ENCODE data around the gene SMG6. TPM values are rescaled to one million over a fixed set of nuclear protein-coding genes. Genes with fewer than 3 reads are reported as not detected.

SMG6 gene
- total RNA-seq, 1 donor from 2014 or later, result 39.7 TPM

GRCh38 chr17:2123375-2124251, 180.0 kb downstream of the SMG6 start:
- Mint-ChIP-seq H3K4me3 (ENCODE audit: unreplicated experiment) (no peak overlapping the region), H3K27ac (ENCODE audit: unreplicated experiment) (peak overlapping the region; percentile 76), H3K4me1 (ENCODE audit: low read depth, unreplicated experiment) (peaks cover 23% of the 10 kb centered on the region), H3K36me3 (ENCODE audit: low read depth, unreplicated experiment) (peaks cover 9% of the 10 kb centered on the region), H3K9me3 (ENCODE audit: unreplicated experiment) (no peaks in the 10 kb centered on the region), H3K27me3 (ENCODE audit: low read depth, unreplicated experiment) (no peaks in the 10 kb centered on the region)
- Histone ChIP-seq H3K4me3 (ENCODE audit: insufficient read depth, low read depth, low read length) (peak overlapping the region; percentile 35), H3K27ac (ENCODE audit: low read depth, low read length) (peak overlapping the region; percentile 79), H3K27me3 (ENCODE audit: insufficient read depth, low read length) (no peaks in the 10 kb centered on the region), H3K4me2 (ENCODE audit: low read length) (peak overlapping the region; percentile 36), H3K4me1 (ENCODE audit: insufficient read depth, low read length) (peaks cover 34% of the 10 kb centered on the region), H2AFZ (ENCODE audit: low read depth, low read length) (no peak overlapping the region), H3K9me3 (ENCODE audit: insufficient read depth, low read depth, low read length) (no peaks in the 10 kb centered on the region), H3K9ac (ENCODE audit: low read length) (peak overlapping the region; percentile 58), H4K20me1 (ENCODE audit: insufficient read depth, low read length) (no peaks in the 10 kb centered on the region), H3K79me2 (ENCODE audit: insufficient read depth, low read length) (peaks cover 5% of the 10 kb centered on the region), H3K36me3 (ENCODE audit: insufficient read depth, low read length) (peaks cover 10% of the 10 kb centered on the region)
- peak; percentile 52 for DNase-seq (ENCODE audit: low read depth)
- no peak for FAIRE-seq
- TF ChIP-seq CTCF (IDR thresholded peaks at IDR 0.05; ENCODE audit: insufficient read depth, low read depth, low read length) (no peak), EZH2 (IDR thresholded peaks at IDR 0.05; ENCODE audit: insufficient read depth, low read length) (no peak)

- Histone ChIP-seq H3K27me3 (ENCODE audit: insufficient read depth, low read length) (no peaks in the 10 kb centered on the region), H3K27ac (ENCODE audit: low read depth, low read length) (peak overlapping the region; percentile 79), H3K4me1 (ENCODE audit: insufficient read depth, low read length) (peaks cover 39% of the 10 kb centered on the region), H3K36me3 (ENCODE audit: insufficient read depth, low read length) (peaks cover 8% of the 10 kb centered on the region), H3K9me3 (ENCODE audit: insufficient read depth, low read depth, low read length) (no peaks in the 10 kb centered on the region), H4K20me1 (ENCODE audit: insufficient read depth, low read length) (no peaks in the 10 kb centered on the region), H2AFZ (ENCODE audit: low read depth, low read length) (no peak overlapping the region), H3K79me2 (ENCODE audit: insufficient read depth, low read length) (peaks cover 3% of the 10 kb centered on the region), H3K9ac (ENCODE audit: low read length) (peak overlapping the region; percentile 58), H3K4me2 (ENCODE audit: low read length) (peak overlapping the region; percentile 36), H3K4me3 (ENCODE audit: insufficient read depth, low read depth, low read length) (no peak overlapping the region)
- peak overlapping the region; percentile 58 for H3K27ac Mint-ChIP-seq (ENCODE audit: unreplicated experiment)
- peaks cover 23% of the 10 kb centered on the region for H3K4me1 Mint-ChIP-seq (ENCODE audit: low read depth, unreplicated experiment)
- TF ChIP-seq EZH2 (IDR thresholded peaks at IDR 0.05; ENCODE audit: insufficient read depth, low read length) (no peak), CTCF (IDR thresholded peaks at IDR 0.05; ENCODE audit: insufficient read depth, low read depth, low read length) (no peak)
- H3K27me3 Mint-ChIP-seq (ENCODE audit: low read depth, unreplicated experiment), result no peaks in the 10 kb centered on the region
- H3K9me3 Mint-ChIP-seq (ENCODE audit: unreplicated experiment), result no peaks in the 10 kb centered on the region
- DNase-seq (ENCODE audit: low read depth) (peak; percentile 79), FAIRE-seq (no peak)
- no peak overlapping the region for H3K4me3 Mint-ChIP-seq (ENCODE audit: unreplicated experiment)
- H3K36me3 Mint-ChIP-seq (ENCODE audit: low read depth, unreplicated experiment), result peaks cover 9% of the 10 kb centered on the region
Measured at GRCh38 chr17:2122641-2123302, 180.8 kb downstream of the SMG6 start.

Data from astrocyte (in vitro differentiated cells and primary cell).